Epithelial cell of prostate (primary cell): ENCODE results near the gene MTMR2.
A peak's percentile ranks its signal among the peaks of the same experiment; 100 is the strongest.

Experiments
- DNase-seq: peaks from one replicate; pipeline ENCODE4 v3.0.0-alpha.2; 2011; ENCODE audit warnings: low read depth, low spot score
- H3K27ac ChIP-seq: fragments of 450-650 bp; 2 replicates; pipeline ENCODE4 v1.5.1; 2017; ENCODE audit warnings: mild to moderate bottlenecking

The MTMR2 gene

DNA sequence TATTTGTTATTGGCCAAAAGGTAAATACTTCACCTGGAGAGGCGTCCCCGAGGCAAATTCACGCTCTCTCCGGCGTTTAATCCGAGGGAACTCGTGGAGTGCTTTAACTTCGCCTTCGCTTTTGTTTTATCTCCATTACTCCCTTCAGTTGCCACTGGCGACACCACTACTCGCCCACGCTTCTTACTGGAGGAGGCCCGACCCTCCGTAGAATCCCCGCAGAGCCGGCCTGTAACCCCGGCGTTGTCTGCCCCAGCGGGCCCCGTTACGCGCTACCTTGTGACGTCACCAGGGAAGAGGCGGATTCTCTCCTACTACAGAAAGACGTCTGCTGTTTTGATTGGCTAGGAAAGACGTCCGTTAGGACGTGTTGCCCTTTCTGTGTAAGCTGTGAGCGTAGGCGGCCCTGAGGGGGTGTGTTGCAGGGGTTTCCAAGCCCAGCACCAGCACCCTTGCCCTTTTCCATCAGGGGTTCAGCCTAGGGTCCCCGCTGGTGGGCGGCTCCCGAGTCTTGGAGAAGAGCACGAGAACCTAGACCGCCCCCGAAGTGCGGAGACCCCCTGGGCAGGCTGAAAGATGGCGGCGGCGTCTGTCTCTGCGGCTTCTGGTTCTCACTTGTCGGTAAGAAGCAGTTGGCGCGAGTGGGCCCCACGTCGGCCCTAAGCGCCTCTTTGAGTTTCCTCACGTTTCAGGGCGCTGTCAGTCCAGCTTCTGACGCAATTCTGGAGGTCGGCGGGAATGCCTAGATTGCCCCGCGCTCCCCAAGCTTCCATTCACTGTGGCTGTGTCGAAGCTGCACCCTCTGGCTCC, 133.6 kb downstream of the MTMR2 start, which contains the start of gene CEP57:
Gene CEP57 (plus strand): TSS at position 376 of the 810 bp plus-strand sequence. CDS start 201 bp downstream, at position 577.
- DNase-seq = peak; percentile 92
- H3K27ac ChIP-seq = peak within 1 kb of the TSS; percentile 92

- peak within 1 kb of the TSS; percentile 92 for H3K27ac ChIP-seq
- peak; percentile 96 for DNase-seq
These were observed 134.3 kb downstream of the MTMR2 start, which contains the start of gene FAM76B for GRCh38 chr11:95789506-95790122. Gene FAM76B, minus strand, starts transcription at chr11:95789782. Its CDS starts 304 bp downstream, at chr11:95789478.

GRCh38 chr11:95788921-95789505, 134.9 kb downstream of the MTMR2 start:
- no peak for DNase-seq
- peak overlapping the region; percentile 92 for H3K27ac ChIP-seq
